ENCODE results near the gene ZFYVE19.
A peak's percentile ranks its signal among the peaks of the same experiment; 100 is the strongest.
"Not testable (repeated sequence)": the region's sequence is repeated elsewhere in the genome, so short reads cannot be mapped to it uniquely, and the experiment has no call there.

ZFYVE19 gene

GRCh38 chr15:40852529-40852928, 45.6 kb downstream of the ZFYVE19 start:
- DNase-seq: no peak

DNA sequence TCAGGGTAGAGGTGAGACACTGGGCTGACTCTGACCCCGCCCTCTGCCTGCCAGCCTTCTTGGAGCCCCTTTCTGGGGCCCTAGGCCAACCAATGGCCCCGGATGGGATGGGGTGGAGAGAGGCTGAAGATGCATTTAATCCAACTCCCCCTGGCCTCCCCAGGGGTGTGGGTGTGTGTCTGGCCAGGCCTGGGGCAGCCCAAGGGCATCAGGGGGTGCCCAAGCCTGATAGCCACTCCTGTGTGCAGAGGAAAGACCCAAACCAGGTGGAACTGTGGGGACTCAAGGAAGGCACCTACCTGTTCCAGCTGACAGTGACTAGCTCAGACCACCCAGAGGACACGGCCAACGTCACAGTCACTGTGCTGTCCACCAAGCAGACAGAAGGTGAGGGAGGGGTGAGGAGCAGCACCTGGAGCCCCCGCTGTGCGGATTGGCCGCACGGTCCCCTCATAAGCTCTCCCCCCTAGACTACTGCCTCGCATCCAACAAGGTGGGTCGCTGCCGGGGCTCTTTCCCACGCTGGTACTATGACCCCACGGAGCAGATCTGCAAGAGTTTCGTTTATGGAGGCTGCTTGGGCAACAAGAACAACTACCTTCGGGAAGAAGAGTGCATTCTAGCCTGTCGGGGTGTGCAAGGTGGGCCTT, 46.5 kb downstream of the ZFYVE19 start:
- DNase-seq: no peak

GRCh38 chr15:40854161-40854560, 47.3 kb downstream of the ZFYVE19 start:
- DNase-seq: no peak

GRCh38 chr15:40855706-40856234, 48.9 kb downstream of the ZFYVE19 start:
- no peak for DNase-seq

GRCh38 chr15:40856746-40857145, 49.9 kb downstream of the ZFYVE19 start:
- no peak for DNase-seq

DNA sequence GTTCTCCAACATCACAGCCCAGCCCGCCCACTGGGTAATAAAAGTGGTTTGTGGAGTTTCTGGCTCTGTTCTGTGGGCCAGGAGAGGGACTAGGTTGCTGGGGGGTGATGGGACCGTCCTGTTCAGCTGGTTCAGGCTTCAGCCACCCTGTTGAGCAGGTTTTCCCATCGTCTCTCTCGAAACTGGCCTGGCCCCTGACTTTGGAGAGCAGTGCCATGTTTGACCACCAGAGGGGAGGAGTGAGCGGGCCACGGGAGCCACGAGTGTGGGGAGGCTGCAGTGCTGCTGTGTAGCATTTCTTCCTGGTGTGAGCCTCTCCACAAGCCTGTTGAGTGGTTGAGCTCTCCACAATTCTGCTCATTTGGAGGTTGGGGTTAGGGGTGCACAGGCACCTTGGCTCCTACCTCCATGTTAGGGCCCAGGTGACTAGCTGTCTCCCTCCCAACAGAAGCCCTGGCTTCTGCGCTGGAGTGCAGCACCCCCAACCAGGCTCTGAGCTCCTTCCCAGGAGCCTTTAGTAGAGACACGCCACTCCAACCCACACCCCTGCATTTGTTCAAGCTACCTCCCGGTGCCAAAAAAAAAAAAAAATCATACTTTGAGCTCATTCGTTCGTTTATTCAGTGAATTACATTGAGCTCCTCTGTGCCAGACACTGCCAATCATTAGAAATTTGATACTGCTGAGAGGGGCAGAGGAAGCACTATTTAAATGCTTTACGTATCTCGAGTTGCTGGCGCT, 50.9 kb downstream of the ZFYVE19 start:
- peak; percentile 51 to 92 for DNase-seq

GRCh38 chr15:40858706-40859105, 51.8 kb downstream of the ZFYVE19 start:
- no peak for DNase-seq

GRCh38 chr15:40859206-40859851, 52.4 kb downstream of the ZFYVE19 start:
- DNase-seq: peak; percentile 56 to 76

GRCh38 chr15:40861147-40861546, 54.3 kb downstream of the ZFYVE19 start:
- DNase-seq: not testable (repeated sequence)

GRCh38 chr15:40863660-40864270, 56.9 kb downstream of the ZFYVE19 start:
- no peak for DNase-seq

Data from inflammatory macrophage treated with lipopolysaccharide for 1 hour (primary cell).